GM21360 (cell line): ENCODE results near the gene MYLK4.

Source experiments
- ATAC-seq: cut with Tn5 transposase; IDR thresholded peaks from one replicate; pipeline ENCODE4 v1.9.1; 2021; ENCODE audit warnings: mild to moderate bottlenecking, moderate library complexity; ENCODE audit not compliant: unreplicated experiment

The MYLK4 gene

GRCh38 chr6:2634139-2634964, 116.4 kb downstream of the MYLK4 start:
- ATAC-seq = peak; percentile 81

- no peak for ATAC-seq
Measured at GRCh38 chr6:2633736-2634135, 117.0 kb downstream of the MYLK4 start.

- no peak for ATAC-seq
Measured at GRCh38 chr6:2632976-2633584, 117.6 kb downstream of the MYLK4 start.

- ATAC-seq = no peak
Measured at GRCh38 chr6:2632368-2632767, 118.4 kb downstream of the MYLK4 start.

- ATAC-seq = no peak
Measured at GRCh38 chr6:2630891-2631571, 119.7 kb downstream of the MYLK4 start.

- no peak for ATAC-seq
Measured at GRCh38 chr6:2630359-2630758, 120.4 kb downstream of the MYLK4 start.

- ATAC-seq = no peak
Measured at GRCh38 chr6:2626401-2626800, 124.3 kb downstream of the MYLK4 start.

- no peak for ATAC-seq
Measured at GRCh38 chr6:2625581-2625980, 125.1 kb downstream of the MYLK4 start.

GRCh38 chr6:2624177-2624576, 126.5 kb downstream of the MYLK4 start:
- no peak for ATAC-seq

- ATAC-seq = no peak
Measured at GRCh38 chr6:2623295-2623694, 127.4 kb downstream of the MYLK4 start.

GRCh38 chr6:2622671-2623070, 128.1 kb downstream of the MYLK4 start:
- no peak for ATAC-seq

- ATAC-seq = no peak
Measured at GRCh38 chr6:2619651-2620050, 131.1 kb downstream of the MYLK4 start.

GRCh38 chr6:2617729-2618128, 133.0 kb downstream of the MYLK4 start:
- ATAC-seq = no peak

GRCh38 chr6:2616811-2617210, 133.9 kb downstream of the MYLK4 start:
- no peak for ATAC-seq

GRCh38 chr6:2615251-2615650, 135.5 kb downstream of the MYLK4 start:
- no peak for ATAC-seq

- no peak for ATAC-seq
Measured at GRCh38 chr6:2614846-2615245, 135.9 kb downstream of the MYLK4 start.

GRCh38 chr6:2614155-2614554, 136.6 kb downstream of the MYLK4 start:
- no peak for ATAC-seq
